Measurements from ENCODE around the gene ARFGAP1. TPM values are rescaled to one million over a fixed set of nuclear protein-coding genes. Genes with fewer than 3 reads are reported as not detected.
"Not testable (repeated sequence)": the region's sequence is repeated elsewhere in the genome, so short reads cannot be mapped to it uniquely, and the experiment has no call there.

Gene ARFGAP1
- total RNA-seq, 1 donor from 2014 or later = 67.0 TPM

DNA sequence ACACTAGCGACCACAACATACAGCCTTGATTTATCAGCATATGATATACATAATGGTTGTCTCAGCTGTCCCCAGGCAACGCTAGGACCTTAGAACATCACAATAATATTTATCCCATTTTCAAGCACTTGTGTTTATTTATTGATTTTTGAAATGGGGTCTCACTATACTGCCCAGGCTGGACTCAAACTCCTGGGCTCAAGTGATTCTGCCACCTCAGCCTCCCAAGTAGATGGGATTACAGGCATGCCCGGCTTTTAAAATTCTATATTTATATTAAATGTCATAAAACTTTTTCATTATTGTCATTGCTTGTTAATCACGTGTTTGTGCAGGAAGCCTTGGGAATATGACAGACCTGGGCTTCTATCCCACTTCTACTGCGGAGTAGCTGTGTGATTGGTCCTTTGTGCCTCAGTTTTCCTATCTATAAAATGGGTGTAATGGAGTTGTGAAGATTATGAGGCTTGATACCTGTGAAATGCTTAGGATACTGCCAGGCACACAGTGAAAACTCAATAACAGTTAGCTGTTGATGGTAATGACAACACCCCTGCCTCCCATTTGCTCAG, 30.6 kb downstream of the ARFGAP1 start:
- intact Hi-C loops (cut with DNase I) = no loop called here
- peaks cover 45% of the 10 kb centered on the region for H3K27me3 ChIP-seq
- no peak for DNase-seq

DNA sequence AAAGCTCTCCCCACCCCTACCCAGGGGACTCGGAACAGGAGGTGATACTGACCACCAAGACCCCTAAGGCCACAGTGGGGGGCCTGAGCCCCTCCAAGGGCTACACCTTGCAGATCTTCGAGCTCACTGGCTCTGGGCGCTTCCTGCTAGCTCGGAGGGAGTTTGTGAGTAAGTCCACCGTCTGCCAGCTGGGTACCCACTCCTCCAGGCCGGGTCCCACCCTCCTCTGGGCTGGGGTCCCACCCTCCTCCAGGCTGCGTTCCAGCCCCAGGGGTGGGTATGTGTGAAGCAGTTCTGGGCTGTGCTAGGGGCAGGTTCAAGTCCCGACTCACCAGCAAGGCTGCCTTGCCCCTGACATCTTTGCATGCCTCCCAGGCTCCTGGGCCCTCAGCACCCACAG, 32.8 kb downstream of the ARFGAP1 start:
- Histone ChIP-seq H3K27me3 (peaks cover 50% of the 10 kb centered on the region), H3K27ac (no peak overlapping the region), H3K4me1 (no peaks in the 10 kb centered on the region), H3K9me3 (no peaks in the 10 kb centered on the region), H3K4me3 (no peak overlapping the region), H3K36me3 (no peaks in the 10 kb centered on the region)
- ATAC-seq (no peak), DNase-seq (no peak)
- intact Hi-C loops (cut with DNase I) = loop anchor here (5.0 kb wide), 1 partner anchor 72 kb away; no protein-coding TSS in a partner anchor
- TF ChIP-seq CTCF (IDR thresholded peaks at IDR 0.05) = no peak

More for the DNA sequence above, 30.6 kb downstream of the ARFGAP1 start:
- Histone ChIP-seq H3K4me3 (no peak overlapping the region), H3K36me3 (no peaks in the 10 kb centered on the region), H3K27ac (no peak overlapping the region), H3K9me3 (no peaks in the 10 kb centered on the region), H3K4me1 (no peaks in the 10 kb centered on the region)
- TF ChIP-seq CTCF (IDR thresholded peaks at IDR 0.05) = no peak
- ATAC-seq = no peak

- not testable (repeated sequence) for H3K4me1 ChIP-seq, DNase-seq, H3K9me3 ChIP-seq, H3K27ac ChIP-seq, ATAC-seq, H3K4me3 ChIP-seq, H3K36me3 ChIP-seq
- H3K27me3 ChIP-seq = peaks cover 50% of the 10 kb centered on the region
- intact Hi-C loops (cut with DNase I) = loop anchor here (5.0 kb wide), 1 partner anchor 71 kb away; no protein-coding TSS in a partner anchor
Observed at GRCh38 chr20:63305933-63306672, 33.5 kb downstream of the ARFGAP1 start.

DNA sequence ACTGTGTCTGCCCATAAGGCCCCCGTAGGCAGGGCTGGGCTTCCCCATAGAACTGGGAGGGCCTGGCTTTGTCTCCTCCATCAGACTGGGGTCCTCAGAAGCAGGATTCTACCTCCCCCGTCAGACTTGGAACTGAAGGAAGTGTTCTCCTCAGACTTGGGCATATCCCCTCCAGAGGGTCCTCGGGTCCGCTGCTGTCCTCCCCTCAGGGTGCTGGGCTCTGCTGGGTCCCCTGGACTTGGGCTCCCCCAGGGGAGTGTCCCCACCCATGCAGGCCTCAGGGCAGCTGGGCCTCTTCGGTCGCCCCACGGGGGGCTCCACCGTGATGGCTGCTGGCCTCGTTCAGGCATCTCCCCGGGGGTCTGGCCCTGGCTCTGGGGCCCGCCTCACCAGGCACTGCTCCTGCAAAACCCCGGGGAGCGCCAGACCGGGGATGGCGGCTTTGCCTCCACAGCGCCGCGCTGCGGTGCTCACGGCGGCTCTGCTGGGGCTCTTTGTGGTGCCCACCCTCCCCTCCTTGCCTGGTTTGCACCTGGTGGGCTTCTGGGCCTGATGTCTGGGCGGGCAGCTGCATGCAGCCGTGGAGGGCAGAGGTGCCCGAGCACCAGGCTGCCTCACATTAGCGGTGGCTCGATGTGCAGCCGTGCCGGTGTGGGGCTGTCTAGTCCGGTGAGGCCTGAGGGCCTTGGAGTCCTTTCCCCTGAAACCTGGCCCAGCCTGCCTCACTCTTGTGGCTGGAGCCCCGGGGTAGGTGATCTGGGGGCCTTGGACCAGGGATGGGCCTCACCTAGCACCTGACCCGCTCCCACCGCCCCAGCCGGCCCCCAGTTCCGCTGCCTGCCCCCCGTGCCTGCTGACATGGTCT, 34.3 kb downstream of the ARFGAP1 start:
- DNase-seq = no peak
- intact Hi-C loops (cut with DNase I) = loop anchor here (5.0 kb wide), 1 partner anchor 70 kb away; no protein-coding TSS in a partner anchor

DNA sequence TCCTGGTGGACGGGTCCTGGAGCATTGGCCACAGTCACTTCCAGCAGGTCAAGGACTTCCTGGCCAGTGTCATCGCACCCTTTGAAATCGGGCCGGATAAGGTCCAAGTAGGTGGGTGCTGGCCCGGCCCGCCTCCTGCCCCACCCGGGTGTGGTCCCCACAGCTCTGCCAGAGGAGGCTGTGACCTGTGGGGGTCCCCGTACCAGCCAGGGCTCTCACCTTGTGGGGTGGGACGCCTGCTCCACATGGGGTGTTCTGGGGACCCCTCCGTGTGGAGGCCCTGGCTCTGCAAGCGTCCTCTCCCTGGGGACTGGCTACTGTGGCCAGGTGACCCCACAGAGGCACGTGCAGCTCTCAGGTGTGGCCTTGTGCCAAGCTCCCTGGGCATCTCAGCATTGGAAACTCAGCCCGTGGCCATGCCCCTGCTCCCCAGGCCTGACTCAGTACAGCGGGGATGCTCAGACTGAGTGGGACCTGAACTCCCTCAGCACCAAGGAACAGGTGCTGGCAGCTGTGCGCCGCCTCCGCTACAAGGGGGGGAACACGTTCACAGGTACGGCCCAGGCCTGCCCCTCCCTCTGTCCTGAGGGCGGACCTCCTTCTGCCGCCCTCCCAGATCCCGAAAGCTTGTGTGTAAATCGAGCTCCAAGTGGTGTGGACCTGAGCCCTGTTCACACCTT, 35.1 kb downstream of the ARFGAP1 start:
- Histone ChIP-seq H3K4me3 (no peak overlapping the region), H3K27me3 (peaks cover 41% of the 10 kb centered on the region), H3K9me3 (no peaks in the 10 kb centered on the region), H3K27ac (no peak overlapping the region), H3K36me3 (no peaks in the 10 kb centered on the region), H3K4me1 (no peaks in the 10 kb centered on the region)
- intact Hi-C loops (cut with DNase I) = loop anchor here (5.0 kb wide), 1 partner anchor 70 kb away; no protein-coding TSS in a partner anchor
- ATAC-seq (no peak), DNase-seq (no peak)
- TF ChIP-seq CTCF (IDR thresholded peaks at IDR 0.05) = no peak

More for the DNA sequence above, 34.3 kb downstream of the ARFGAP1 start:
- no peaks in the 10 kb centered on the region for H3K9me3 ChIP-seq
- no peaks in the 10 kb centered on the region for H3K4me1 ChIP-seq
- H3K27me3 ChIP-seq = peaks cover 43% of the 10 kb centered on the region
- no peak for TF ChIP-seq CTCF (IDR thresholded peaks at IDR 0.05)
- no peak overlapping the region for H3K27ac ChIP-seq
- no peak for ATAC-seq
- no peaks in the 10 kb centered on the region for H3K36me3 ChIP-seq
- H3K4me3 ChIP-seq = no peak overlapping the region
